ENCODE results near the gene CPLX4.

DNA sequence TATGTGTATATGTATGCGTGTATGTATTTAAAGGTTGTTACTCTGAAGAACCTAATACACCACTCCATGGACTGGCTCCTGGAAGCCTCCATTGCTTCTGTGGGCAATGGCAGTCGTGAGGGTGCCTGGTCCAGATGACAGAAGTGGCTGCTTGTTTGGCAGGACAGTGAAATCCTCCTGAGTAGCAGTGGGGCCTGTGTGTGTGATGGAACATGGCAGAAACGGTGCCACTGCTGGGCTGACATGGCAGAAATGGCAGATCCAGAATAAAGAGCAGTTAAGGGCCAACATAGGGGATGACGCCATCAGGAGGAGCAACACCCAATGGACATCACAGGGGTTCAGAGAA, 6.1 kb upstream of the CPLX4 start:
- TF ChIP-seq CTCF (IDR thresholded peaks at IDR 0.05) (no peak), POLR2A (IDR thresholded peaks at IDR 0.05) (no peak)
